Ovary (tissue), 9 donors: Measurements from ENCODE around the gene JAM2. TPM values are rescaled to one million over a fixed set of nuclear protein-coding genes. Genes with fewer than 3 reads are reported as not detected.

ENCODE experiments used
- DNase-seq, 5 donors: peaks; one replicate each; pipeline ENCODE4 v3.0.0-alpha.2; 2019 to 2020
- H3K27ac ChIP-seq, 2 donors: fragments of 200-600 bp; one replicate each; pipeline versions ENCODE4 v1.5.1 to v1.8.0; 2019 to 2022
- H3K27me3 ChIP-seq: fragments of 200-600 bp; one replicate; pipeline ENCODE4 v1.8.0; 2022
- H3K36me3 ChIP-seq: fragments of 200-600 bp; sonication (generic); one replicate; pipeline ENCODE4 v1.5.1; 2019
- H3K4me1 ChIP-seq: one replicate; pipeline ENCODE4 v1.8.1; 2013; ENCODE audit warnings: mild to moderate bottlenecking, moderate library complexity; ENCODE audit not compliant: insufficient read depth
- H3K4me3 ChIP-seq: fragments of 200-600 bp; sonication (generic); one replicate; pipeline ENCODE4 v1.5.1; 2017
- H3K9me3 ChIP-seq, 2 donors: fragments of 200-600 bp in 1 of 2; sonication (generic) in 1 of 2; one replicate each; pipeline versions ENCODE4 v1.5.1 to v1.8.1; 2013 to 2019; ENCODE audit warnings: mild to moderate bottlenecking in 1 of 2, moderate library complexity in 1 of 2
- CTCF ChIP-seq, 3 donors: fragments of 450-650 bp in 2 of 3; fragments of 200-600 bp in 1 of 3; IDR thresholded peaks; one replicate each; pipeline versions ENCODE4 v1.5.1 to v1.8.0; 2016 to 2022; ENCODE audit warnings: antibody characterized with exemption in 3 of 3, mild to moderate bottlenecking in 1 of 3
- EP300 ChIP-seq: sonication (generic); formaldehyde crosslinking; IDR thresholded peaks from one replicate; pipeline ENCODE4 v1.6.1; 2017; ENCODE audit warnings: antibody characterized with exemption
- POLR2A ChIP-seq: fragments of 450-650 bp; IDR thresholded peaks from one replicate; pipeline ENCODE4 v1.6.1; 2017; ENCODE audit warnings: antibody characterized with exemption, mild to moderate bottlenecking, moderate library complexity
- WGBS, 3 donors: extraction: QIAGEN DNeasy Blood & Tissue Kit in 1 of 3; methylation state at CpG; one replicate each; pipeline versions ENCODE4 v1.1.5 to v1.1.7; 2013 to 2017; 5-methylcytosine and 5-hydroxymethylcytosine counted together
- intact Hi-C, 4 donors: fragments of 100-400 bp; cut with DNase I; formaldehyde crosslinking; loops; one replicate each; pipeline versions ENCODE4 v1.11.0 to v1.15.1; 2022 to 2023
- polyA plus RNA-seq, 2 donors: library from polyadenylated mRNA; stranded (reverse); fragments of 200-250 nt in 1 of 2; fragments of 350-450 nt in 1 of 2; fragmentation: Illumina TruSeq in 1 of 2; extraction: RNeasy Lipid Tissue Mini Kit (QIAGEN cat#74804) in 1 of 2; gene quantifications; one replicate each; pipeline ENCODE4 v1.2.3, GENCODE V29; 2013 to 2014
- total RNA-seq, 7 donors: library from RNA; depleted of rRNA in 2 of 7; stranded (reverse); fragments of >200 nt in 2 of 7; fragmentation: NEBNext Ultra II Directional in 3 of 7; extraction: Animal tissue kit (Norgen Biotek cat#: 25700) in 3 of 7; gene quantifications; one replicate each; pipeline versions ENCODE4 v1.1.0 to v1.2.4, GENCODE V29; 2016 to 2023
- donor health status: DM: no; HTN: no; CAD: no; lungs with moderate emphysema.
- donor health status: DM: no; HTN: no; CAD: no.
- donor health status: Bipolar disorder and iron deficiency.
- donor health status: DM: yes; HTN: yes; CAD: no.
- donor health status: DM: no; HTN: no; CAD: no.
- donor health status: DM: yes; HTN: yes; CAD: no.

JAM2 gene
- total and polyA plus RNA-seq, 9 donors: 11.7 to 65.4 (median 23.7) TPM

GRCh38 chr21:25757531-25757930 lies 118.5 kb downstream of the JAM2 start:
- TF ChIP-seq EP300 (no peak), CTCF (IDR thresholded peaks at IDR 0.05) (no peak), POLR2A (no peak)

DNA sequence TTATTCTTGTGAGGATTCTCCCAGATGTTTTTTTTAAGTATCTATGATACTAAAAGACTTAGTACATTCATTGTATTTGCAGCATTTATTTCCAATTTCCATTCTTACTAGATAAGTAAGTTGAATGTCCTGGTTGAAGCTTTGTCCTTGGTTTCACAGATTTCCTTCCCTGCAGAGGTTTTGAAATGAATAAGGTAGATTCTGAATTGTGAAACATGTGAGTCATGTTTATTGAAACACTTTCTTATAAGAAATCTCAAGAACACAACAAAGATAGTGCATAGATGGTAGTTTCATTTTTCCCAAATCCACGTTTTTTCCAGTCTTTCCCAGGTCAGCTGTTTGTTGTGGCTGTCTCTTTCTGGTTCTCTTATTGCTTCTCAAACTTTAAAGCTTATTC lies 120.5 kb downstream of the JAM2 start:
- TF ChIP-seq POLR2A (no peak), CTCF (IDR thresholded peaks at IDR 0.05) (no peak), EP300 (no peak)
- DNase-seq: no peak
- intact Hi-C loops: no loop called here
- H3K36me3 ChIP-seq: no peaks in the 10 kb centered on the region
- no peak overlapping the region for H3K27ac ChIP-seq
- 6 to 25% (median 20%) methylated on average over 1 of the region's 1 CpG for WGBS, 3 donors
- H3K4me1 ChIP-seq: peaks cover 2% of the 10 kb centered on the region
- H3K4me3 ChIP-seq: no peak overlapping the region
- no peaks in the 10 kb centered on the region for H3K9me3 ChIP-seq
- no peaks in the 10 kb centered on the region for H3K27me3 ChIP-seq

More at GRCh38 chr21:25757531-25757930, 118.5 kb downstream of the JAM2 start:
- no peak overlapping the region for H3K27ac ChIP-seq
- no peaks in the 10 kb centered on the region for H3K9me3 ChIP-seq
- H3K27me3 ChIP-seq: no peaks in the 10 kb centered on the region
- intact Hi-C loops: no loop called here
- no peak overlapping the region for H3K4me3 ChIP-seq
- no peaks in the 10 kb centered on the region for H3K36me3 ChIP-seq
- DNase-seq: no peak
- H3K4me1 ChIP-seq: peaks cover 2% of the 10 kb centered on the region

DNA sequence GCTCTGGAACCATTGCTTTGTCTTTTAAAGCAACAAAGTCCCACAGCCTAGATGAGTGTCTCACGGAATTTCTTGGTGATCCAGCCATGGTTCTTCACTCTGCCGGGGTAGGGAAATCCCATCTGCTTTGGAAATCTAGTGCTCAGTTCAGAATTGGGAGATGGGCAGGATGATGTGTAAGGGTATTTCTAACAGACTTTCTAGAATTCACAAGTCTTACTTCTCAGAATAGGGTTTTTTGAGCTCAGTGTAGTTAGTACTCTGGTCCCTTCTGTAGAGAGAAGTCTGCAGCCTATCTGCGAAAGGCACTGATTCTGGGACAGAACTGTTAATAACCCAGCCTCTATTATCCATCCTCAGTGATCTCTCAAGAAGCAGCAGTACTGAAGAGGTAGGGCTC lies 121.0 kb downstream of the JAM2 start:
- H3K36me3 ChIP-seq: no peaks in the 10 kb centered on the region
- intact Hi-C loops: no loop called here
- H3K4me3 ChIP-seq: no peak overlapping the region
- no peaks in the 10 kb centered on the region for H3K9me3 ChIP-seq
- peaks cover 2% of the 10 kb centered on the region for H3K4me1 ChIP-seq
- WGBS, 3 donors: 93 to 96% (median 95%) methylated on average over 3 of the region's 3 CpGs
- no peak overlapping the region for H3K27ac ChIP-seq
- DNase-seq: no peak
- H3K27me3 ChIP-seq: no peaks in the 10 kb centered on the region
- TF ChIP-seq POLR2A (no peak), EP300 (no peak), CTCF (IDR thresholded peaks at IDR 0.05) (no peak)

GRCh38 chr21:25760677-25761076 lies 121.6 kb downstream of the JAM2 start:
- TF ChIP-seq CTCF (IDR thresholded peaks at IDR 0.05) (no peak), POLR2A (no peak), EP300 (no peak)
- Histone ChIP-seq H3K4me1 (peaks cover 2% of the 10 kb centered on the region), H3K27ac (no peak overlapping the region), H3K36me3 (no peaks in the 10 kb centered on the region), H3K27me3 (no peaks in the 10 kb centered on the region), H3K9me3 (no peaks in the 10 kb centered on the region), H3K4me3 (no peak overlapping the region)
- WGBS, 3 donors: 95 to 100% (median 97%) methylated on average over 1 of the region's 1 CpG
- no peak for DNase-seq
- intact Hi-C loops: no loop called here

DNA sequence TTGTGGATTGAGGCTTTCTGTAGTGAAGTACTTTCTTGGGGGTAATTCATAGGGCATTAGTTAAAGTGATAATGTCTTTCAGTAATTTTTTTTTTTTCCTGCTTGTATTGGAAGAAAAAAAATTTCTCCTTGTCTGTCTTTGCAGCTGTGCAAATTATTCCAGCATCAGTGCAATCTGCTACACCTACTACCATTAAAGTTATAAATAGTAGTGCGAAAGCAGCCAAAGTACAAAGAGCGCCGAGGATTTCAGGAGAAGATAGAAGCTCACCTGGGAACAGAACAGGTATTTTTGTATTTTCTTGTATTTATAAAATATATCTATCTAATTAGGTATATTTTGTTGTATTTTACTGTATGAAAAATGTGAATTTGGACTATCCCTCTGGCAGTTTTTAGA lies 125.0 kb downstream of the JAM2 start:
- H3K27ac ChIP-seq: no peak overlapping the region
- no peak for TF ChIP-seq EP300
- TF ChIP-seq CTCF (IDR thresholded peaks at IDR 0.05): no peak
- TF ChIP-seq POLR2A: no peak
- intact Hi-C loops: no loop called here
- H3K4me1 ChIP-seq: peaks cover 2% of the 10 kb centered on the region
- no peak overlapping the region for H3K4me3 ChIP-seq
- DNase-seq: no peak
- no peaks in the 10 kb centered on the region for H3K36me3 ChIP-seq
- no peaks in the 10 kb centered on the region for H3K27me3 ChIP-seq
- 97 to 98% (median 97%) methylated on average over 3 of the region's 3 CpGs for WGBS, 3 donors
- H3K9me3 ChIP-seq: no peaks in the 10 kb centered on the region
